ENCODE results near the gene MAN1B1. TPM values are rescaled to one million over a fixed set of nuclear protein-coding genes. Genes with fewer than 3 reads are reported as not detected.

Gene MAN1B1
- total RNA-seq, 1 experiment from 2014 or later, result 50.9 TPM

DNA sequence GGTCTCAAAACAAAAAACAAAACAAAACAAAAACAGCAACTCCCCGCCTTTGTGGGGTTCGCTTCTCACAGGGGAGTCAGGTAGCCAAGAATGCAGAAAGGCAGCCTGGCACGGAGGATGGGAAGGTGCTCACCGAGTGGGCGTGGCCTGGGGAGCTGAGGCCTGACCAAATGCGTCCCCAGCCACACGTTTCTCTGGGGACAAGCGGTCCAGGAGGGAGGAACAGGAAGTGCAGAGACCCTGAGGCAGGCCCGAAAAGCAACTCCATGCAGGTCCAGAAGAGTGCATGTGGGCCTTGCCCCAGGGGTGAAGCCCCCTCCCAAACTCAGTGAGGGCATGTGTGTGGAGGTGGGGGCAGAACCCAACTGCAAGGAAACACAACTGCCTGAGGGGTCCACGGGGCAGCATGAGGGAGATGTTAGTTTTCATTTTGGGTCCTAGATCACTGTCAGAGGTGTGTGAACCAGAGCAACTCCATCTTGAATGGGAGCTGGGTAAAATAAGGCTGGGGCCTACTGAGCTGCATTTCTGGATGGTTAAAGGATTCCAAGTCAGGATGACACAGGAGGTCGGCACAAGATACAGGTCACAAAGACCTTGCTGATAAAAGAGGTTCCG lies 12.0 kb upstream of the MAN1B1 start:
- Histone ChIP-seq H3K4me2 (ENCODE audit: low read length) (no peak overlapping the region), H4K20me1 (ENCODE audit: insufficient read depth) (no peaks in the 10 kb centered on the region), H3K27ac (ENCODE audit: low read depth, low read length) (no peak overlapping the region; the same call in 1 of the 2 replicates), H3K9ac (ENCODE audit: low read length) (no peak overlapping the region), H3K36me3 (ENCODE audit: control insufficient read depth in 1 of 2, insufficient read depth in 2 of 2, low read length in 2 of 2) (0 out of 4 replicates have a peak, but pooled peaks cover 0 to 8% of the 10 kb centered on the region in 2 experiments), H3K4me3 (replicated peaks in 1 of 2; ENCODE audit: low read depth in 1 of 2, low read length in 2 of 2) (no peak overlapping the region), H3K9me3 (ENCODE audit: control insufficient read depth in 1 of 2, insufficient read depth in 1 of 2, low read depth in 1 of 2, low read length in 2 of 2) (no peaks in the 10 kb centered on the region), H3K27me3 (ENCODE audit: insufficient read depth, low read length) (no peaks in the 10 kb centered on the region), H3K9me2 (ENCODE audit: insufficient read depth) (no peaks in the 10 kb centered on the region), H2AFZ (ENCODE audit: low read depth, low read length, poor library complexity, severe bottlenecking) (no peak overlapping the region), H3K4me1 (ENCODE audit: control insufficient read depth in 1 of 2, insufficient read depth in 2 of 2, low read length in 2 of 2) (peaks cover 19 to 43% of the 10 kb centered on the region in 2 experiments), H3K79me2 (ENCODE audit: insufficient read depth, low read length) (peaks cover 7% of the 10 kb centered on the region; the same call in 1 of the 2 replicates)
- intact Hi-C loops (cut with micrococcal nuclease), result no loop called here
- CTCF ChIA-PET, result no interaction called here
- TF ChIP-seq TCF7L2 (IDR thresholded peaks at IDR 0.05; ENCODE audit: borderline replicate concordance, extremely low read depth, insufficient read depth, insufficient read length) (no peak), EZH2 (IDR thresholded peaks at IDR 0.05) (no peak), ZFX (IDR thresholded peaks at IDR 0.05) (no peak), POLR2AphosphoS5 (IDR thresholded peaks at IDR 0.05; ENCODE audit: low read depth, low read length) (no peak), RAD21 (IDR thresholded peaks at IDR 0.05; ENCODE audit: low read depth) (no peak), EGR1 (IDR thresholded peaks at IDR 0.05; ENCODE audit: low read depth) (no peak), POLR2A (IDR thresholded peaks at IDR 0.05; ENCODE audit: borderline replicate concordance, extremely low read depth, insufficient read depth, insufficient read length) (no peak), SP1 (IDR thresholded peaks at IDR 0.05; ENCODE audit: low read depth) (no peak), CBX3 (IDR thresholded peaks at IDR 0.05; ENCODE audit: low read depth) (no peak), FOSL1 (IDR thresholded peaks at IDR 0.05; ENCODE audit: low read depth) (no peak), ZNF274 (IDR thresholded peaks at IDR 0.05; ENCODE audit: low read depth, low read length) (no peak), ELF1 (IDR thresholded peaks at IDR 0.05; ENCODE audit: borderline replicate concordance, low read depth) (no peak)
- TF ChIP-seq, protein P1, sequence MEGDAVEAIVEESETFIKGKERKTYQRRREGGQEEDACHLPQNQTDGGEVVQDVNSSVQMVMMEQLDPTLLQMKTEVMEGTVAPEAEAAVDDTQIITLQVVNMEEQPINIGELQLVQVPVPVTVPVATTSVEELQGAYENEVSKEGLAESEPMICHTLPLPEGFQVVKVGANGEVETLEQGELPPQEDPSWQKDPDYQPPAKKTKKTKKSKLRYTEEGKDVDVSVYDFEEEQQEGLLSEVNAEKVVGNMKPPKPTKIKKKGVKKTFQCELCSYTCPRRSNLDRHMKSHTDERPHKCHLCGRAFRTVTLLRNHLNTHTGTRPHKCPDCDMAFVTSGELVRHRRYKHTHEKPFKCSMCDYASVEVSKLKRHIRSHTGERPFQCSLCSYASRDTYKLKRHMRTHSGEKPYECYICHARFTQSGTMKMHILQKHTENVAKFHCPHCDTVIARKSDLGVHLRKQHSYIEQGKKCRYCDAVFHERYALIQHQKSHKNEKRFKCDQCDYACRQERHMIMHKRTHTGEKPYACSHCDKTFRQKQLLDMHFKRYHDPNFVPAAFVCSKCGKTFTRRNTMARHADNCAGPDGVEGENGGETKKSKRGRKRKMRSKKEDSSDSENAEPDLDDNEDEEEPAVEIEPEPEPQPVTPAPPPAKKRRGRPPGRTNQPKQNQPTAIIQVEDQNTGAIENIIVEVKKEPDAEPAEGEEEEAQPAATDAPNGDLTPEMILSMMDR (IDR thresholded peaks at IDR 0.05 in 2 of 3, conservative IDR thresholded peaks at IDR 0.05 in 1 of 3; ENCODE audit: borderline replicate concordance in 1 of 3, insufficient read depth in 1 of 3, low read depth in 2 of 3, low read length in 2 of 3), result no peak
- TF ChIP-seq, protein P2, sequence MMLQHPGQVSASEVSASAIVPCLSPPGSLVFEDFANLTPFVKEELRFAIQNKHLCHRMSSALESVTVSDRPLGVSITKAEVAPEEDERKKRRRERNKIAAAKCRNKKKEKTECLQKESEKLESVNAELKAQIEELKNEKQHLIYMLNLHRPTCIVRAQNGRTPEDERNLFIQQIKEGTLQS (IDR thresholded peaks at IDR 0.05), result no peak
- TF ChIP-seq, protein P3, sequence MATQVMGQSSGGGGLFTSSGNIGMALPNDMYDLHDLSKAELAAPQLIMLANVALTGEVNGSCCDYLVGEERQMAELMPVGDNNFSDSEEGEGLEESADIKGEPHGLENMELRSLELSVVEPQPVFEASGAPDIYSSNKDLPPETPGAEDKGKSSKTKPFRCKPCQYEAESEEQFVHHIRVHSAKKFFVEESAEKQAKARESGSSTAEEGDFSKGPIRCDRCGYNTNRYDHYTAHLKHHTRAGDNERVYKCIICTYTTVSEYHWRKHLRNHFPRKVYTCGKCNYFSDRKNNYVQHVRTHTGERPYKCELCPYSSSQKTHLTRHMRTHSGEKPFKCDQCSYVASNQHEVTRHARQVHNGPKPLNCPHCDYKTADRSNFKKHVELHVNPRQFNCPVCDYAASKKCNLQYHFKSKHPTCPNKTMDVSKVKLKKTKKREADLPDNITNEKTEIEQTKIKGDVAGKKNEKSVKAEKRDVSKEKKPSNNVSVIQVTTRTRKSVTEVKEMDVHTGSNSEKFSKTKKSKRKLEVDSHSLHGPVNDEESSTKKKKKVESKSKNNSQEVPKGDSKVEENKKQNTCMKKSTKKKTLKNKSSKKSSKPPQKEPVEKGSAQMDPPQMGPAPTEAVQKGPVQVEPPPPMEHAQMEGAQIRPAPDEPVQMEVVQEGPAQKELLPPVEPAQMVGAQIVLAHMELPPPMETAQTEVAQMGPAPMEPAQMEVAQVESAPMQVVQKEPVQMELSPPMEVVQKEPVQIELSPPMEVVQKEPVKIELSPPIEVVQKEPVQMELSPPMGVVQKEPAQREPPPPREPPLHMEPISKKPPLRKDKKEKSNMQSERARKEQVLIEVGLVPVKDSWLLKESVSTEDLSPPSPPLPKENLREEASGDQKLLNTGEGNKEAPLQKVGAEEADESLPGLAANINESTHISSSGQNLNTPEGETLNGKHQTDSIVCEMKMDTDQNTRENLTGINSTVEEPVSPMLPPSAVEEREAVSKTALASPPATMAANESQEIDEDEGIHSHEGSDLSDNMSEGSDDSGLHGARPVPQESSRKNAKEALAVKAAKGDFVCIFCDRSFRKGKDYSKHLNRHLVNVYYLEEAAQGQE (IDR thresholded peaks at IDR 0.05; ENCODE audit: low read depth), result no peak
- TF ChIP-seq, protein P4, sequence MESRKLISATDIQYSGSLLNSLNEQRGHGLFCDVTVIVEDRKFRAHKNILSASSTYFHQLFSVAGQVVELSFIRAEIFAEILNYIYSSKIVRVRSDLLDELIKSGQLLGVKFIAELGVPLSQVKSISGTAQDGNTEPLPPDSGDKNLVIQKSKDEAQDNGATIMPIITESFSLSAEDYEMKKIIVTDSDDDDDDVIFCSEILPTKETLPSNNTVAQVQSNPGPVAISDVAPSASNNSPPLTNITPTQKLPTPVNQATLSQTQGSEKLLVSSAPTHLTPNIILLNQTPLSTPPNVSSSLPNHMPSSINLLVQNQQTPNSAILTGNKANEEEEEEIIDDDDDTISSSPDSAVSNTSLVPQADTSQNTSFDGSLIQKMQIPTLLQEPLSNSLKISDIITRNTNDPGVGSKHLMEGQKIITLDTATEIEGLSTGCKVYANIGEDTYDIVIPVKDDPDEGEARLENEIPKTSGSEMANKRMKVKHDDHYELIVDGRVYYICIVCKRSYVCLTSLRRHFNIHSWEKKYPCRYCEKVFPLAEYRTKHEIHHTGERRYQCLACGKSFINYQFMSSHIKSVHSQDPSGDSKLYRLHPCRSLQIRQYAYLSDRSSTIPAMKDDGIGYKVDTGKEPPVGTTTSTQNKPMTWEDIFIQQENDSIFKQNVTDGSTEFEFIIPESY (IDR thresholded peaks at IDR 0.05; ENCODE audit: extremely low read depth, insufficient replicate concordance, low read length), result no peak
- RAD21 ChIA-PET (ENCODE audit: low non-redundant PET in 1 of 2, low total read pairs in 2 of 2, uncharacterized antibody in 2 of 2, unreplicated experiment in 2 of 2), result no interaction called here
- POLR2A ChIA-PET, result no interaction called here
- BruUV-seq (replicated peaks), result no TSS peak
- no peak for ATAC-seq
- no peak for DNase-seq (ENCODE audit: low read depth, low spot score)

Measured in HCT116 (cell line).